ENCODE results near the gene KIRREL3.

DNA sequence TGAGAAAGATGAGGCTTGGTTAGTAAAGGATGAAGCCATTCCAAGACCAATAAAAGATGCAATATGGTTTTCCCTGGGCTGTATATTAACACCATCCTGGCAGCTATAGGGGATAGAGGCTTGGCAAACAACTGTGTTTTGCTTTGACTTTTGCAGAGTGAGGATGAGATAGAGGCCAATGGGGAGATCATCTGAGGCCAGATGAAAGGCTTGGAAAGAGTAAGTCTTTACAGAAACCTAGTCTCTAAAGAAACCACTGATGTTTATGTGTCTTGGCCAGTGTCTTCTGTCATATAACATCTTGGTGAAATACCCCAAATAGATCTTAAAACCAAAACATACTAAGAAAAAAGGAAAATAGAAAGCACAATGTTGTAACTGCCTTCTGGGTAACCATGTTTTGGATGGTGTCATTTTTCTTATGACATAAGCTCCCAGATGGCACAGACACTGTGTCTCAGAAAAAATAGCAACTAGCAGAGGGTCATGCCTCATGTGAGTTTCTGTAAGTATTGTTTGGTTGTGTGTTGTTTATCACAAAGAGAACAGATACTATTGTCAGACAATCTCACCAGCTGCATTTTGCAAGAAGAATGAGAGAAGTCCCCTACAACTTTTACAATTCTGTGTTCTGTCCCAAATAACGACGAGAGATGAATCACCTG lies 339.7 kb downstream of the KIRREL3 start:
- TF ChIP-seq POLR2A (IDR thresholded peaks at IDR 0.05; ENCODE audit: low read depth, low read length) (no peak), POLR2AphosphoS5 (IDR thresholded peaks at IDR 0.05; ENCODE audit: low read depth, low read length) (no peak), TAF1 (IDR thresholded peaks at IDR 0.05; ENCODE audit: low read depth, low read length) (no peak), POU2F2 (IDR thresholded peaks at IDR 0.05; ENCODE audit: low read depth, low read length) (no peak), SPI1 (IDR thresholded peaks at IDR 0.05; ENCODE audit: low read depth, low read length) (no peak), PAX5 (IDR thresholded peaks at IDR 0.05; ENCODE audit: insufficient read depth, low read length, severe bottlenecking) (no peak)
